ENCODE data around the gene NLRC3. TPM values are rescaled to one million over a fixed set of nuclear protein-coding genes. Genes with fewer than 3 reads are reported as not detected.

The NLRC3 gene
- total RNA-seq, 2 experiments from 2014 or later, result 14.4 TPM

- Mint-ChIP-seq H3K4me1 (ENCODE audit: low read depth) (no peaks in the 10 kb centered on the region), H3K36me3 (ENCODE audit: low read depth) (peaks cover 21% of the 10 kb centered on the region), H3K27ac (no peak overlapping the region), H3K4me3 (no peak overlapping the region), H3K9me3 (no peaks in the 10 kb centered on the region), H3K27me3 (ENCODE audit: low read depth) (no peaks in the 10 kb centered on the region)
- intact Hi-C loops (cut with micrococcal nuclease), result no loop called here
- CTCF ChIA-PET, result no interaction called here
- no peak for DNase-seq
Measured at GRCh38 chr16:3595110-3595486, 17.9 kb upstream of the NLRC3 start.

DNA sequence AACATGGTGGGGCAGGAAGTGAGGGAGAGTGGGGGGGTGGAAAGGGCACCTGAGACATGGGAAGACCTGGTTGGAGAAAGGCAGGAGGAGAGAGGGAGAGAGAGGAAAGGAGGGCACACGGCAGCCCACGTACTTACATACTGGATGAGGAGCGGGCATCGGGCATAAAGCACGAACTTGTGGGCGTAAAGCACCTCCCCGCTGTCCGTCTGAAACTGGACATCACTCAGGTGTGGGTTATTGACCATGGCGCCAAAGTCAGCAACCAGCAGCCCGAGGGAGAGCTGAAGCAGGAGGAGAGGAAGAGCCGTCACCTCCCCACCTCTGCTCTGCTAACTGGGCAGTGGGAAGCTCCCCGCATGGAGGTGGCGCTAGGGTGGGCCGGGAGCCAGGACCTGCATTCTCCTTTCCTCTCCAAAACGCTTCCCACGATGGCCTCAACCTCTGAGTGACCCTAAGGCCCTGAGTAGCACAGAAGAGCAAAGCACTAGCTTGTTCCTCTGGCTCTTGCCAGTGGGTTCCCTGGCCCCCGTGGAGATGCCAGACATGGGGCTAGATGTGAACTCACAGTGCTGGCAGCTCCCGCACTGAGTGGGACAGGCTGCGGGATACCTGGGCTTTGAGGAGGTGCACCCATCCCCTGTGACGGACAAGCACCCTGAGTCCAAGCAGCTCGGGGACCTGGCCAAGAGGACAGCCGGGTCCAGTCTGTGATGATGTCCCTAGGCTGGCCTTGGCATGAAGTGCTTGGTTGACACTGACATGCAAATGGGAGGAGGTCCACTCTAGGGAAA is 17.3 kb upstream of the NLRC3 start:
- intact Hi-C loops (cut with micrococcal nuclease), result no loop called here
- no peaks in the 10 kb centered on the region for H3K4me1 Mint-ChIP-seq (ENCODE audit: low read depth)
- no peaks in the 10 kb centered on the region for H3K9me3 Mint-ChIP-seq
- CTCF ChIA-PET, result no interaction called here
- H3K36me3 Mint-ChIP-seq (ENCODE audit: low read depth), result peaks cover 15% of the 10 kb centered on the region
- H3K27ac Mint-ChIP-seq, result no peak overlapping the region
- no peak overlapping the region for H3K4me3 Mint-ChIP-seq
- DNase-seq, result no peak
- H3K27me3 Mint-ChIP-seq (ENCODE audit: low read depth), result no peaks in the 10 kb centered on the region

GRCh38 chr16:3592559-3592958 is 15.4 kb upstream of the NLRC3 start:
- no peaks in the 10 kb centered on the region for H3K4me1 Mint-ChIP-seq (ENCODE audit: low read depth)
- H3K9me3 Mint-ChIP-seq, result no peaks in the 10 kb centered on the region
- intact Hi-C loops (cut with micrococcal nuclease), result no loop called here
- H3K36me3 Mint-ChIP-seq (ENCODE audit: low read depth), result peaks cover 9% of the 10 kb centered on the region
- no peaks in the 10 kb centered on the region for H3K27me3 Mint-ChIP-seq (ENCODE audit: low read depth)
- CTCF ChIA-PET, result no interaction called here
- H3K27ac Mint-ChIP-seq, result no peak overlapping the region
- DNase-seq, result no peak
- H3K4me3 Mint-ChIP-seq, result no peak overlapping the region

DNA sequence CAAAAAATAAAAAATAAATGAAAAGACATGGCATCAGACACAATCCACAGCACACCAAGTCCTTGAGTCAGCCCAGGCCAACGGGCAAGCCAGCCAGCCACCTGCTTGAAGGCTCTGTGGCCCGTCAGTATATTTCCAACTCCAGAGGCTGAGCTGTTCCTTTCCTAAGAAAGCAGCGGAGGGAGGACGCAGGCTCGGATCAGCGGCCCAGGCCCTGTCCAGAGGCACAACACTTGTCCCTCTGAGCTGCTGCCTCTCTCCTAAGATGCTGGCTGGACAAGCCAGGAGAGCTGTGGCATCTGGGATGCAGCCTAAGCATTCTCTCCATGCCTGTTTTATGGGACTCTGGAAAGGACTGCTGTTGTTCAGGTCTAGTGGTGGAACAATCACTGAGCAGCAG is 14.8 kb upstream of the NLRC3 start:
- H3K9me3 Mint-ChIP-seq, result no peaks in the 10 kb centered on the region
- no peak for DNase-seq
- CTCF ChIA-PET, result no interaction called here
- no peaks in the 10 kb centered on the region for H3K27me3 Mint-ChIP-seq (ENCODE audit: low read depth)
- H3K4me3 Mint-ChIP-seq, result no peak overlapping the region
- H3K27ac Mint-ChIP-seq, result no peak overlapping the region
- no peaks in the 10 kb centered on the region for H3K4me1 Mint-ChIP-seq (ENCODE audit: low read depth)
- H3K36me3 Mint-ChIP-seq (ENCODE audit: low read depth), result peaks cover 9% of the 10 kb centered on the region
- intact Hi-C loops (cut with micrococcal nuclease), result no loop called here

DNA sequence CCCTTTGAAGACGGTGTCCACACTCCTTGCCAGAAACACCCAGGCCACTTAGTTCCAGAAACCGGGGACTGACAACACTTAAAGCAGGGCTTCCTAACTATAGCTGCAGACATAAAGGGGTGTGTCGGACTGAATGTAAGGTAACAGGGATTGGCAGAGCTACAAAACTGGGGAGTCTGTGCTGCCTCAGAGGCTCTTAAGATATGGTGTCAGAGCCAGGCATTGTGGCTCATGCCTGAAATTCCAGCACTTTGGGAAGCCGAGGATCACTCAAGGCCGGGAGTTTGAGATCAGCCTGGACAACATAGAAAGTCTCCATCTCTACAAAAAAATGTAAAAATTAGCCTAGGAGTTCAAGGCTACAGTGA is 14.2 kb upstream of the NLRC3 start:
- no peaks in the 10 kb centered on the region for H3K4me1 Mint-ChIP-seq (ENCODE audit: low read depth)
- peaks cover 9% of the 10 kb centered on the region for H3K36me3 Mint-ChIP-seq (ENCODE audit: low read depth)
- intact Hi-C loops (cut with micrococcal nuclease), result no loop called here
- no peak overlapping the region for H3K27ac Mint-ChIP-seq
- no peaks in the 10 kb centered on the region for H3K27me3 Mint-ChIP-seq (ENCODE audit: low read depth)
- H3K9me3 Mint-ChIP-seq, result no peaks in the 10 kb centered on the region
- H3K4me3 Mint-ChIP-seq, result no peak overlapping the region
- CTCF ChIA-PET, result no interaction called here
- DNase-seq, result no peak

DNA sequence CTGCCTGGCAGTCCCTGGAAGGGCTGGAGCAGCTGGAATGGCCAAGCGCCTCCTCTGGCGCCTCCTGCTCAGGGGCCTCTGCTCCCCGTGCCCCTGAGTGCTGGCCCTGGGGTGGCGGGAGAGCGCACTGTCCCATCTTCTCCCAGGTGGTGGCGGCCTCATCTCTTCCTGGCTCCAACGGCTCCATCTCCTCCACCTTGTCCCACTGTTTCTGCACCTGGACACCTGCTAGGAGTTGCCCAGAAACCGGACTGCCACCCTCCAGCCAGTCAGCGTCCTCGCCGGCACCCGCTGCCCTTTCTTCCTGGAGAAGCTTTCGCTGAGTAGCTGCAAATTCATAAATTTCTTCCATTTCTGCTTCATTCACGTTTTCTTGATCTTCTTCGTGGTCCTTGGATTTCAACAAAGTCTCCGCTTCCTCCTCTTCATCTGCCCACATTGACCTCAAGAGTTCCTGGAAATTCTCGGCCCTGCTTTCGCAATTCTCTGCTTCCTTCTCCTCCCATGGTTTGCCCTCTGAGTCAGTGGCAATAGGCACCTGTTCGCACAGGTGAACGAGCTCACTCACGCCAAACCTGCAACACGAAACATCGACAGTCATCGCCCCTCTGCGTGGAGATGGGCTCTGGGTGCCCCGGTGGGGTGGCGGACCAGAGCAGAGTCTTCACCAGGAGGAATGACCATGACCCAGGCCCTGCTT is 13.7 kb upstream of the NLRC3 start:
- H3K27me3 Mint-ChIP-seq (ENCODE audit: low read depth), result no peaks in the 10 kb centered on the region
- H3K27ac Mint-ChIP-seq, result no peak overlapping the region
- intact Hi-C loops (cut with micrococcal nuclease), result no loop called here
- H3K4me3 Mint-ChIP-seq, result no peak overlapping the region
- no peaks in the 10 kb centered on the region for H3K9me3 Mint-ChIP-seq
- H3K36me3 Mint-ChIP-seq (ENCODE audit: low read depth), result peaks cover 9% of the 10 kb centered on the region
- no peaks in the 10 kb centered on the region for H3K4me1 Mint-ChIP-seq (ENCODE audit: low read depth)
- DNase-seq, result no peak
- CTCF ChIA-PET, result no interaction called here

DNA sequence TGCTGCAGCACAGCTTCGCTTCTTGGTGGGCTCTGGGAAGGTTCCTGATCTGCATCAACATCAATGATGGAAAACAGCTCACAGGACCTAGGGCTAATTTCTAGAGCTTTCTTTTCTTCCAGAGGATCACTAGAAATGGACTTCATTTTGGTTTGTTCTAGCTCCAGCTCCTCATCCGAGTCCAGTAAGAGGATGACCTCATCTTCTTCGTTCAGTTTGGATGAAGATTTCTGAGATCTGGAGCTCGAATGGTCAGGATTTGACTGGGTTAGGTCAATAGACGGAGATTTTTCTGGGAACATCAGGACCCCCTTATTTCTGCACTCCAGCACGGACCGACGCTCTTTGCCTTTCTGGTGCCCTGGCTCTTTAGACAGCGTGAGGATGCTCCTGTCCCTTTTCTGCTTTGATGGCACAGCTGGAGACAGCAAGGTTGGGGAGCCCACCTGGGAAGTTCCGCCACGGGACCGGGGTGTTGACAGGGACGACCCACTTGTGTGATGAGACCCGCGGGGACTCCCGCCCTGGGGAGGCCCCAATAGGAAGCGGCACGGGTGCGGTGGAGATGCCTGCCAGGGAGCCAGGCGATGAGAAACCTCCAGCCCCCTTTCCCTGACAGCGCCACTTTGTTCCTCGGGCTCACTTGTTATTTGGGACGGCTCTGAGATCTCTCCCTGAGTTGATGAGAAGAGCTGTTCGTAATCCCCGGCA is 12.9 kb upstream of the NLRC3 start:
- Mint-ChIP-seq H3K36me3 (ENCODE audit: low read depth) (peaks cover 8% of the 10 kb centered on the region), H3K4me1 (ENCODE audit: low read depth) (no peaks in the 10 kb centered on the region), H3K27me3 (ENCODE audit: low read depth) (no peaks in the 10 kb centered on the region), H3K9me3 (no peaks in the 10 kb centered on the region), H3K27ac (no peak overlapping the region), H3K4me3 (no peak overlapping the region)
- CTCF ChIA-PET, result no interaction called here
- DNase-seq, result no peak
- intact Hi-C loops (cut with micrococcal nuclease), result no loop called here

- CTCF ChIA-PET, result no interaction called here
- H3K36me3 Mint-ChIP-seq (ENCODE audit: low read depth), result peaks cover 8% of the 10 kb centered on the region
- DNase-seq, result no peak
- H3K27ac Mint-ChIP-seq, result no peak overlapping the region
- no peak overlapping the region for H3K4me3 Mint-ChIP-seq
- H3K4me1 Mint-ChIP-seq (ENCODE audit: low read depth), result no peaks in the 10 kb centered on the region
- intact Hi-C loops (cut with micrococcal nuclease), result no loop called here
- no peaks in the 10 kb centered on the region for H3K9me3 Mint-ChIP-seq
- H3K27me3 Mint-ChIP-seq (ENCODE audit: low read depth), result no peaks in the 10 kb centered on the region
Measured at GRCh38 chr16:3589441-3589921, 12.3 kb upstream of the NLRC3 start.

- H3K9me3 Mint-ChIP-seq, result no peaks in the 10 kb centered on the region
- no peak overlapping the region for H3K4me3 Mint-ChIP-seq
- peaks cover 7% of the 10 kb centered on the region for H3K36me3 Mint-ChIP-seq (ENCODE audit: low read depth)
- no peaks in the 10 kb centered on the region for H3K4me1 Mint-ChIP-seq (ENCODE audit: low read depth)
- no peak overlapping the region for H3K27ac Mint-ChIP-seq
- CTCF ChIA-PET, result no interaction called here
- H3K27me3 Mint-ChIP-seq (ENCODE audit: low read depth), result no peaks in the 10 kb centered on the region
- DNase-seq, result no peak
- intact Hi-C loops (cut with micrococcal nuclease), result no loop called here
Measured at GRCh38 chr16:3589001-3589400, 11.8 kb upstream of the NLRC3 start.

DNA sequence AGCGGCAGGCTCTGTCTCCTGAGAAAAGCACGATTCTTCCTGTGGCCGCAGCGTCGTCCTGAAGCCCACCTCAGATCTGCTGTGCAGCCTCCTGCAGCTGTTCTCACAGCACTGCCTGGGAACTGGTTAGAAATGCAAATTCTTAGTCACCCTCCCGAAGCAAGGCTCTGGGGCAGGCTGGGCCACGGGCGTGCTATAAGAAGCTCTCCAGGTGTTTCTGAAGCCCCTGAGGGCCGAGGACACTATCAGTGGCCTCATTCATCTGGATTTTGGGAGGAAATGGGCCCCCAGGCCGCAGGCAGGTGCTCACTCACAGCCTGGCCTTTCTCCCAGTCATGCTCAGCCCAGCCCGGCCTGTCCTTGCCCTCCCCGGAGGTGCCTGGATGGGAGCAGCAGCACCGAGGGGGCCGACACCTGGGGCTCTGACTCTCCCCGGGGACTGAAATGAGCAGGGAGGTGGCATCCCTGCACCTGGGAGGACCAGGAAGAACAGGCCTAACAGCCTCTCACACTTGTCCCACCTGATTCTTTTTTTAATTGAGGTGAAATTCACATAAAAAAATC is 10.4 kb upstream of the NLRC3 start:
- H3K27me3 Mint-ChIP-seq (ENCODE audit: low read depth), result no peaks in the 10 kb centered on the region
- H3K4me1 Mint-ChIP-seq (ENCODE audit: low read depth), result no peaks in the 10 kb centered on the region
- H3K9me3 Mint-ChIP-seq, result no peaks in the 10 kb centered on the region
- H3K27ac Mint-ChIP-seq, result no peak overlapping the region
- peaks cover 9% of the 10 kb centered on the region for H3K36me3 Mint-ChIP-seq (ENCODE audit: low read depth)
- DNase-seq, result no peak
- CTCF ChIA-PET, result no interaction called here
- no peak overlapping the region for H3K4me3 Mint-ChIP-seq
- intact Hi-C loops (cut with micrococcal nuclease), result no loop called here

GRCh38 chr16:3584412-3584811 is 7.2 kb upstream of the NLRC3 start:
- CTCF ChIA-PET, result no interaction called here
- H3K27ac Mint-ChIP-seq, result no peak overlapping the region

DNA sequence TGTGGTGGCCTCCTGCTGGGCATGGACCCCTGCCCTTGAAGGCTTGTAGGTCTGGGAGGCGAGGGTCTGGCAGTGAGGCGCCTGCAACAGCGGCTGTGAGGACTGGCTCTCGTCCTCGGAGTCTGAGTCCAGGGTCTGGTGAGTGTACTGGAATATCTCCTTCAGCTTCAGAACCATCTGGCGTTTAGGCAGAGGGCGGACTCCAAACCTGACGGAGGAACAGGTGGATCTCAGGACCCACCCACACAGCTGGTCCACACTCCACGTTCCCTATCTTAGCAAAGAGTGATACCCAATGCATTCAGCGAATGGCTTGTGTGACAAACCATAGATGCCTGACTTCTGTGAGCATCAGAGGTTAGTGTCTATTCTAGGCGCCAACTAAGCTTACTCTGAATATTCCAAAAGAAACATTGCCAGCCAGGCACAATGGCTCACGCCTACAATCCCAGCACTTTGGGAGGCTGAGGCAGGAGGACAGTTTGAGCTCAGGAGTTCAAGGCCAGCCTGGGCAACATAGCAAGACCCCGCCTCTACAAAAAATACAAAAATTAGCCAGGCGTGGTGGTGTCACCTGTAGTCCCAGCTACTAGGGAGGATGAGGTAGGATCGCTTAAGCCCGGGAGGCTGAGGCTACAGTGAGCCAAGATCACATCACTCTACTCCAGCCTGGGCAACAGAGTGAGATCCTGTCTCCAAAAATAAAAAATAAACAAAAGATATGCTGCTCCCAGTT is 6.3 kb upstream of the NLRC3 start:
- no peaks in the 10 kb centered on the region for H3K27me3 Mint-ChIP-seq (ENCODE audit: low read depth)
- DNase-seq, result no peak
- no peaks in the 10 kb centered on the region for H3K9me3 Mint-ChIP-seq
- peaks cover 4% of the 10 kb centered on the region for H3K36me3 Mint-ChIP-seq (ENCODE audit: low read depth)
- CTCF ChIA-PET, result no interaction called here
- H3K4me1 Mint-ChIP-seq (ENCODE audit: low read depth), result peaks cover 18% of the 10 kb centered on the region
- intact Hi-C loops (cut with micrococcal nuclease), result no loop called here
- H3K4me3 Mint-ChIP-seq, result no peak overlapping the region
- H3K27ac Mint-ChIP-seq, result no peak overlapping the region

More at GRCh38 chr16:3584412-3584811, 7.2 kb upstream of the NLRC3 start:
- Mint-ChIP-seq H3K36me3 (ENCODE audit: low read depth) (peaks cover 4% of the 10 kb centered on the region), H3K27me3 (ENCODE audit: low read depth) (no peaks in the 10 kb centered on the region), H3K4me3 (no peak overlapping the region), H3K9me3 (no peaks in the 10 kb centered on the region), H3K4me1 (ENCODE audit: low read depth) (peaks cover 8% of the 10 kb centered on the region)
- no peak for DNase-seq
- intact Hi-C loops (cut with micrococcal nuclease), result no loop called here

All from activated naive CD4-positive, alpha-beta T cell treated with anti-CD3 and anti-CD28 coated beads for 36 hours (primary cell).